ENCODE results near the gene HNRNPC. TPM values are rescaled to one million over a fixed set of nuclear protein-coding genes. Genes with fewer than 3 reads are reported as not detected.

Gene HNRNPC
- total RNA-seq, 3 donors from 2014 or later: 273 to 334 (median 312) TPM

GRCh38 chr14:21205026-21205677 lies 64.1 kb downstream of the HNRNPC start:
- H3K4me3 ChIP-seq: no peak overlapping the region
- DNase-seq (no peak), ATAC-seq (no peak)
- peaks cover 5% of the 10 kb centered on the region for H3K36me3 ChIP-seq (ENCODE audit: low read depth)
- intact Hi-C loops (cut with DNase I, micrococcal nuclease): no loop called here
- H3K4me1 ChIP-seq (ENCODE audit: low read depth): no peaks in the 10 kb centered on the region
- H3K9me3 ChIP-seq: no peaks in the 10 kb centered on the region
- TF ChIP-seq CTCF (IDR thresholded peaks at IDR 0.05): no peak

- ATAC-seq (no peak), DNase-seq (no peak)
- Histone ChIP-seq H3K4me1 (ENCODE audit: low read depth) (no peaks in the 10 kb centered on the region), H3K9me3 (no peaks in the 10 kb centered on the region), H3K4me3 (no peak overlapping the region), H3K36me3 (ENCODE audit: low read depth) (no peaks in the 10 kb centered on the region)
- no peak for TF ChIP-seq CTCF (IDR thresholded peaks at IDR 0.05)
- intact Hi-C loops (cut with DNase I, micrococcal nuclease): no loop called here
These were observed 64.8 kb downstream of the HNRNPC start for GRCh38 chr14:21204167-21205025.

- Histone ChIP-seq H3K4me3 (no peak overlapping the region), H3K36me3 (ENCODE audit: low read depth) (no peaks in the 10 kb centered on the region), H3K9me3 (no peaks in the 10 kb centered on the region), H3K4me1 (ENCODE audit: low read depth) (no peaks in the 10 kb centered on the region)
- intact Hi-C loops (cut with DNase I, micrococcal nuclease): no loop called here
- DNase-seq: no peak
- ATAC-seq: peak; percentile 12
- TF ChIP-seq CTCF (IDR thresholded peaks at IDR 0.05): no peak
These were observed 65.6 kb downstream of the HNRNPC start for GRCh38 chr14:21203470-21204166.

GRCh38 chr14:21202463-21203358 lies 66.5 kb downstream of the HNRNPC start:
- intact Hi-C loops (cut with DNase I, micrococcal nuclease): no loop called here
- H3K4me1 ChIP-seq (ENCODE audit: low read depth): no peaks in the 10 kb centered on the region
- no peak overlapping the region for H3K4me3 ChIP-seq
- H3K36me3 ChIP-seq (ENCODE audit: low read depth): no peaks in the 10 kb centered on the region
- TF ChIP-seq CTCF (IDR thresholded peaks at IDR 0.05): no peak
- no peaks in the 10 kb centered on the region for H3K9me3 ChIP-seq
- no peak for DNase-seq
- ATAC-seq: no peak

Measured in mucosa of descending colon (tissue), 3 donors.